Subcutaneous adipose tissue (tissue), 4 donors: Measurements from ENCODE around the gene KRTAP6-2. TPM values are rescaled to one million over a fixed set of nuclear protein-coding genes. Genes with fewer than 3 reads are reported as not detected.

Experiments
- CTCF ChIP-seq: fragments of 450-650 bp; IDR thresholded peaks from one replicate; pipeline ENCODE4 v1.5.1; 2016; ENCODE audit warnings: low read depth, mild to moderate bottlenecking, control low read depth, antibody characterized with exemption, moderate library complexity
- total RNA-seq, 4 donors: library from RNA; depleted of rRNA; stranded (reverse); fragments of >200 nt; gene quantifications; one replicate each; pipeline ENCODE4 v1.1.0, GENCODE V29; 2016

Gene KRTAP6-2
- total RNA-seq, 4 donors from 2014 or later, result not detected

GRCh38 chr21:30612132-30612531 lies 13.4 kb upstream of the KRTAP6-2 start:
- TF ChIP-seq CTCF, result no peak

DNA sequence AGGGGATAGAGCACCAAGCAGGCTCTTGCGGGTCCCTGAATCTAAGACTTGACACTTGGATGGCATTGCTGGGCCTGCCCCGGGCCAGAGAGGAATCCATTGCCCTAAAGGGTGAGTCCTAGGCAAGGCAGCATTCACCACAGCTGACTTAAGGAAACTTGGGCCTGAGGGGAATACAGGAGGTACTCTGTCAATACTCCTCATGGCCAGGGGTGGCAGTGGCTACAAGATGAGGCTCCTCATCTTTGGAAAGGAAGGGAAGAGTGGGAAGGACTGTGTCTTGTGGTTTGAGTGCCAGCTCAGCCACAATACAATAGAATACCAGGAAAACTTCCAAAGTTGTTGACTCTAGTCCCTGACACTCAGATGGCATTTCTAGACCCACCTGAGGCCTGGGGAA lies 7.3 kb upstream of the KRTAP6-2 start:
- TF ChIP-seq CTCF, result no peak

DNA sequence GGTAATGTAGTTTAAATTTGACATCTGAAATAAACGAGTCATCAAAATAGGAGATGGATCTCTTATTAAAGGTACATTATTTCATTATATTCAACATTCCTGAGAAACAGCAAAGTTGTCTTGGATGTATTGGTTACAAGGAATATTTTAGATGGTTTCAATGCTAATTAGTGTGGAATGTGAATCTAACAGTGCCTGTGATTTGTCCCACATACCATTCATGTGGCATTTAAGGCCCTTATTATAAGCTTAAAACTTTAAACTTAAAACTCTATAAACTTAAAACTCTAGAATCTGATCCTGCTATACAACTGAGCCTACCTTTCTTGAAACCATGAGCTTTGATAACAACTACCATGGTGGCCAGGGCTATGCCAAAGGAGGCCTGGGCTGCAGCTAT lies 2.1 kb upstream of the KRTAP6-2 start, which contains the start of gene KRTAP22-1:
Gene KRTAP22-1, plus strand, starts transcription at position 301 of the 400 bp plus-strand sequence.
- no peak for TF ChIP-seq CTCF

DNA sequence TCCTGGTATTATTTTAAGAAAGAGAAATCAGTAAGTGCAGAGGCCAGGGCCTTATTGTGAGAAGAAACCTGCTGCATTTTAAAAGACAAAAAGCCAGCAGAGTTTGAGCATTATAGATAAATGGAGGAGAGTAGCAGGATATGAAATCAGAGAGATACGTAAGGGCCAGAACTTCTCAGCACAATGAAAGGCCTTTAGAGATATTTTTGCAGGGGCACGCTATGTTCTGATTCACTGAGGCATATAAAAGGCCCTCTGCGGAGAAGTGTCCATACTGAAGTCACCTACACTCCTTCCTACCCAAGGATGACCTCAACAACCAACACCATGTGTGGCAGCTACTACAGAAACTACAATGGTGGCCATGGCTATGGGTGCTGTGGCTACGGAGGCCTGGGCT lies 6.6 kb downstream of the KRTAP6-2 start, which contains the start of gene KRTAP6-3:
Gene KRTAP6-3, plus strand, starts transcription at position 301 of the 400 bp plus-strand sequence. Its CDS starts 6 bp downstream, at position 307.
- TF ChIP-seq CTCF, result no peak

DNA sequence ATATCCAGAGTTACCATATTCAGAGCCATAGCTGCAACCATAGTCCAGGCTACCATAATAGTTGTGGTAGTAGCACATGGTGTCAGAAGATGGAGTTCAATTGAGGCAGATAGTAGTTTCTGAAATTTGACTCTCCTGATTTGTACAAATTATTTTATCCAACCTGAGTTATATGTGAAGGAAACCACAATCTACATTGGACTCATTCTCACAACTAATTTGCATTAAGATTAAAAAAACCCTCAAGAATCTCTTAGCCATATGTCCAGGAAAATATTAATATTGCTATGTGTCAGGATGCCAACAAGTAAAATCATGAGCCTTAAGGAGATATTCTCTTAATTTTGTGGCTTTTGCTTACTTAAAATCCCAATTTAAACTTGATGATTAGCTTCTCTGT lies 8.4 kb downstream of the KRTAP6-2 start, which contains the start of gene KRTAP22-2:
Gene KRTAP22-2, minus strand, starts transcription at position 101 of the 400 bp plus-strand sequence.
- no peak for TF ChIP-seq CTCF

DNA sequence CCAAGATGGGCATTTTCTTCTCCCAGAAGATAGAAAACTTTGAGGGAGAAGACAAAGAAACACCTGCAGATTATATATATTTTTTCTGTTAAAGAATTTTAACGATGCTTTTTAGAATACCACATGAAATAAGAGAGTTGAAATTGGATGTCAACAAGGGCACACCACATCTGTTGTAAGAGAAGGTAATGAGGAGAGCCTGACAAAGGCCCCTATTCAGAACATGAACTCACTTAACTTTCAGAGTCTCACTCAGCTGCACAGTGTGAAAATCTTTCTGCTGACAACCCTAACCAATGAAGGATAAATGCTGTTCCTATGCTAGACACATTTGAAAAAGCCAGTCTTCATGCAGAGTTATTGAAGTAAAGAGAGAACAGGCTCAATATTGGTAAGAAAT lies 15.8 kb downstream of the KRTAP6-2 start:
- TF ChIP-seq CTCF, result no peak

- no peak for TF ChIP-seq CTCF
Measured at GRCh38 chr21:30580132-30580531, 18.6 kb downstream of the KRTAP6-2 start.
